H1 (cell line): ENCODE measurements around the gene ABCA5. TPM values are rescaled to one million over a fixed set of nuclear protein-coding genes. Genes with fewer than 3 reads are reported as not detected.

Experiments used
- CTCF ChIA-PET: fragments of 300-600 bp; sonication (Branson Sonifier 250); formaldehyde crosslinking; loops from one replicate; lab custom pipeline; 2021; ENCODE audit not compliant: partially characterized antibody; lab: Charles Lee
- POLR2A ChIA-PET: fragments of 300-600 bp; sonication (Branson Sonifier 250); formaldehyde crosslinking; loops from one replicate; lab custom pipeline; 2021; ENCODE audit warnings: inconsistent platforms; ENCODE audit not compliant: partially characterized antibody; lab: Charles Lee
- DNase-seq, 2 experiments: peaks; one replicate each; pipeline versions ENCODE4 v3.0.0 to v3.0.0-alpha.2; 2010 to 2022; ENCODE audit warnings: low spot score in 2 of 2, low read depth in 1 of 2, mixed read lengths in 1 of 2
- FAIRE-seq: peaks from 2 replicates; lab custom pipeline; 2011; peaks lifted over from hg19 to GRCh38; lab: Jason Lieb, UNC
- H2AFZ ChIP-seq: 2 replicates; pipeline ENCODE4 v1.8.1; 2012; ENCODE audit warnings: low read length, inconsistent platforms
- H2AK5ac ChIP-seq: 2 replicates; pipeline ENCODE4 v1.6.1; 2013; ENCODE audit warnings: low read depth, low read length
- H2BK120ac ChIP-seq: replicated peaks from 2 replicates; pipeline ENCODE3; 2013; ENCODE audit warnings: low read depth, low read length, inconsistent platforms
- H2BK12ac ChIP-seq: 2 replicates; pipeline ENCODE4 v1.6.1; 2013; ENCODE audit warnings: low read depth, low read length
- H2BK15ac ChIP-seq: 2 replicates; pipeline ENCODE4 v1.6.1; 2013; ENCODE audit warnings: low read length
- H2BK20ac ChIP-seq: 2 replicates; pipeline ENCODE4 v1.6.1; 2013; ENCODE audit warnings: low read length
- H2BK5ac ChIP-seq: 2 replicates; pipeline ENCODE4 v1.6.1; 2013; ENCODE audit warnings: low read depth, low read length
- H3K14ac ChIP-seq: 2 replicates; pipeline ENCODE4 v1.6.1; 2013; ENCODE audit warnings: inconsistent platforms; ENCODE audit not compliant: insufficient read length
- H3K18ac ChIP-seq: 2 replicates; pipeline ENCODE4 v1.6.1; 2013; ENCODE audit warnings: low read length; ENCODE audit errors: extremely low read depth
- H3K23ac ChIP-seq: 2 replicates; pipeline ENCODE4 v1.6.1; 2013; ENCODE audit warnings: inconsistent platforms; ENCODE audit not compliant: insufficient read length
- H3K23me2 ChIP-seq: 2 replicates; pipeline ENCODE4 v1.6.1; 2013; ENCODE audit warnings: low read depth, low read length
- H3K27ac ChIP-seq: 2 replicates; pipeline ENCODE4 v1.6.1; 2011; ENCODE audit warnings: low read depth, low read length, inconsistent platforms
- H3K27me3 ChIP-seq, 4 experiments: replicated peaks in 1 of 4; 1 replicate in 1 of 4; 2 replicates in 3 of 4; pipeline versions ENCODE4 v1.6.1 to v1.8.1; 2011 to 2013; ENCODE audit warnings: low read length in 3 of 4, mild to moderate bottlenecking in 3 of 4, inconsistent platforms in 2 of 4, mixed read lengths in 2 of 4, moderate library complexity in 1 of 4; ENCODE audit not compliant: control insufficient read depth in 3 of 4, insufficient read depth in 3 of 4; ENCODE audit errors: extremely low read depth in 1 of 4
- H3K36me3 ChIP-seq, 4 experiments: 2 replicates each; pipeline versions ENCODE4 v1.6.1 to v1.8.1; 2011 to 2013; ENCODE audit warnings: mild to moderate bottlenecking in 4 of 4, low read length in 3 of 4, moderate library complexity in 2 of 4, control low read depth in 1 of 4, inconsistent platforms in 1 of 4; ENCODE audit not compliant: insufficient read depth in 4 of 4, control insufficient read depth in 2 of 4
- H3K4ac ChIP-seq: replicated peaks from 2 replicates; pipeline ENCODE3; 2013; ENCODE audit warnings: low read length, low read depth, mixed read lengths, inconsistent platforms; ENCODE audit not compliant: insufficient read length
- H3K4me1 ChIP-seq, 4 experiments: replicated peaks in 1 of 4; 1 replicate in 1 of 4; 2 replicates in 3 of 4; pipeline versions ENCODE4 v1.6.1 to v1.8.1; 2011 to 2013; ENCODE audit warnings: low read length in 3 of 4, inconsistent platforms in 2 of 4, mixed read lengths in 1 of 4; ENCODE audit not compliant: insufficient read depth in 4 of 4, control insufficient read depth in 3 of 4
- H3K4me2 ChIP-seq, 2 experiments: 2 replicates each; pipeline versions ENCODE4 v1.6.1 to v1.8.1; 2011 to 2013; ENCODE audit warnings: low read depth in 2 of 2, low read length in 2 of 2, control low read depth in 1 of 2, inconsistent platforms in 1 of 2, mild to moderate bottlenecking in 1 of 2; ENCODE audit not compliant: insufficient read depth in 1 of 2
- H3K4me3 ChIP-seq, 4 experiments: fragments of 200-600, 300-600 bp in 1 of 4; sonication (generic), shearing (Covaris generic), sonication (Bioruptor Twin) in 1 of 4; 2 replicates each; pipeline versions ENCODE4 v1.5.1 to v1.8.1; 2011 to 2016; ENCODE audit warnings: low read length in 4 of 4, low read depth in 3 of 4, control low read depth in 2 of 4, inconsistent platforms in 2 of 4, mild to moderate bottlenecking in 2 of 4, mixed read lengths in 1 of 4, moderate library complexity in 1 of 4; ENCODE audit not compliant: insufficient read depth in 2 of 4; ENCODE audit errors: extremely low read depth in 1 of 4
- H3K56ac ChIP-seq: replicated peaks from 2 replicates; pipeline ENCODE3; 2013; ENCODE audit warnings: low read depth, mild to moderate bottlenecking, mixed read lengths, low read length, inconsistent platforms; ENCODE audit not compliant: insufficient read length
- H3K79me1 ChIP-seq: 2 replicates; pipeline ENCODE4 v1.6.1; 2013; ENCODE audit warnings: low read depth, low read length, control low read depth
- H3K79me2 ChIP-seq, 2 experiments: 2 replicates each; pipeline versions ENCODE4 v1.6.1 to v1.8.1; 2012 to 2013; ENCODE audit warnings: low read length in 2 of 2, mild to moderate bottlenecking in 2 of 2, inconsistent platforms in 1 of 2; ENCODE audit not compliant: insufficient read depth in 2 of 2, control insufficient read depth in 1 of 2
- H3K9ac ChIP-seq, 4 experiments: replicated peaks in 1 of 4; 1 replicate in 1 of 4; 2 replicates in 3 of 4; pipeline versions ENCODE4 v1.6.1 to v1.8.1; 2011 to 2013; ENCODE audit warnings: low read depth in 3 of 4, low read length in 3 of 4, control low read depth in 2 of 4, mild to moderate bottlenecking in 2 of 4, moderate library complexity in 2 of 4, inconsistent platforms in 1 of 4; ENCODE audit errors: extremely low read depth in 1 of 4
- H3K9me3 ChIP-seq, 2 experiments: 2 replicates each; pipeline versions ENCODE4 v1.6.1 to v1.8.1; 2012 to 2013; ENCODE audit warnings: mild to moderate bottlenecking in 2 of 2, moderate library complexity in 2 of 2, control low read depth in 1 of 2, inconsistent platforms in 1 of 2, low read depth in 1 of 2, low read length in 1 of 2, mixed read lengths in 1 of 2; ENCODE audit not compliant: insufficient read depth in 2 of 2
- H4K20me1 ChIP-seq, 2 experiments: replicated peaks in 1 of 2; 2 replicates each; pipeline versions ENCODE3 to v1.8.1; 2011 to 2013; ENCODE audit warnings: inconsistent platforms in 2 of 2, low read length in 2 of 2, mild to moderate bottlenecking in 1 of 2; ENCODE audit not compliant: insufficient read depth in 2 of 2, control insufficient read depth in 1 of 2
- H4K5ac ChIP-seq: 2 replicates; pipeline ENCODE4 v1.6.1; 2013; ENCODE audit warnings: low read length, low read depth, mixed read lengths, inconsistent platforms; ENCODE audit not compliant: insufficient read length
- H4K8ac ChIP-seq: 2 replicates; pipeline ENCODE4 v1.8.0; 2013; ENCODE audit warnings: mild to moderate bottlenecking, moderate library complexity, low read length, inconsistent platforms; ENCODE audit not compliant: insufficient read depth; ENCODE audit errors: extremely low read depth
- H4K91ac ChIP-seq: replicated peaks from 2 replicates; pipeline ENCODE3; 2013; ENCODE audit warnings: low read length, mixed read lengths, inconsistent platforms; ENCODE audit not compliant: insufficient read length
- BCL11A ChIP-seq, 2 experiments: IDR thresholded peaks; one replicate each; pipeline ENCODE4 v1.6.1; 2011; ENCODE audit warnings: low read depth in 2 of 2, low read length in 2 of 2, mild to moderate bottlenecking in 2 of 2
- EGR1 ChIP-seq: IDR thresholded peaks from 2 replicates; pipeline ENCODE4 v1.6.1; 2011; ENCODE audit warnings: low read depth, low read length, borderline replicate concordance
- EP300 ChIP-seq, 2 experiments: IDR thresholded peaks; 1 replicate in 1 of 2; 2 replicates in 1 of 2; pipeline ENCODE4 v1.6.1; 2011 to 2012; ENCODE audit warnings: low read depth in 2 of 2, low read length in 2 of 2, mild to moderate bottlenecking in 2 of 2, borderline replicate concordance in 1 of 2, inconsistent platforms in 1 of 2, moderate library complexity in 1 of 2
- HDAC2 ChIP-seq, 2 experiments: fragments of 300-600 bp in 1 of 2; sonication (generic) in 1 of 2; IDR thresholded peaks; 2 replicates each; pipeline ENCODE4 v1.6.1; 2011 to 2012; ENCODE audit warnings: low read depth in 2 of 2, low read length in 2 of 2, mild to moderate bottlenecking in 2 of 2, moderate library complexity in 2 of 2, borderline replicate concordance in 1 of 2, inconsistent platforms in 1 of 2
- HDAC6 ChIP-seq: IDR thresholded peaks from one replicate; pipeline ENCODE4 v1.7.1; 2012; ENCODE audit warnings: low read depth, mild to moderate bottlenecking, inconsistent platforms, low read length, moderate library complexity
- KDM4A ChIP-seq: IDR thresholded peaks from one replicate; pipeline ENCODE4 v1.7.1; 2012; ENCODE audit warnings: low read depth, mild to moderate bottlenecking, moderate library complexity, low read length, inconsistent platforms; ENCODE audit not compliant: severe bottlenecking
- WGBS, 2 experiments: shearing (Covaris generic) in 1 of 2; methylation state at CpG; one replicate each; pipeline versions ENCODE4 v1.1.6 to v1.1.7; 2013 to 2015; ENCODE audit warnings: low lambda C conversion rate in 2 of 2, mixed read lengths in 2 of 2, inconsistent platforms in 1 of 2, low coverage in 1 of 2, missing lambda C conversion rate in 1 of 2; ENCODE audit not compliant: insufficient replicate concordance in 2 of 2, insufficient coverage in 1 of 2, insufficient read length in 1 of 2; ENCODE audit errors: extremely low coverage in 1 of 2, missing lambda C conversion rate in 1 of 2; 5-methylcytosine and 5-hydroxymethylcytosine counted together
- polyA plus RNA-seq, 7 experiments: library from polyadenylated mRNA; depleted of rRNA in 3 of 7; stranded (reverse) in 5 of 7; unstranded in 2 of 7; fragments of >200 nt in 5 of 7; fragments of 200-250 nt in 2 of 7; gene quantifications; 1 replicate in 5 of 7; 2 replicates in 1 of 7; 4 replicates in 1 of 7; pipeline versions ENCODE4 v1.2.1 to v1.2.3, GENCODE V29; 2011 to 2013; ENCODE audit warnings: missing spikeins in 2 of 7, mixed read lengths in 2 of 7
- total RNA-seq: library from RNA; stranded (reverse); fragmentation: NEBNext Ultra II Directional; extraction: Animal tissue kit (Norgen Biotek cat#: 25700); gene quantifications from 2 replicates; pipeline ENCODE4 v1.2.1, GENCODE V29; 2021

Gene ABCA5
- total and polyA plus RNA-seq, 2 of the 8 experiments (the other 6 are each of a cell fraction or from before 2014, with no cell fraction given), result 1.3 to 4.1 TPM

- no peak for FAIRE-seq
- no peaks in the 10 kb centered on the region for H3K27me3 ChIP-seq
- H2AFZ ChIP-seq, result no peak overlapping the region
- no peak overlapping the region for H3K4me2 ChIP-seq
- H3K79me1 ChIP-seq, result no peaks in the 10 kb centered on the region
- no peak overlapping the region for H4K5ac ChIP-seq
- no peak overlapping the region for H2AK5ac ChIP-seq
- H2BK5ac ChIP-seq, result no peak overlapping the region
- CTCF ChIA-PET, result interaction anchor here (1.3 to 1.9 kb wide), 2 partner anchors 38 to 44 kb away, joined by 3 to 6 read pairs; no protein-coding TSS in a partner anchor
- H4K8ac ChIP-seq, result no peak overlapping the region
- no peaks in the 10 kb centered on the region; a peak in 1 of 7 replicates for H3K4me1 ChIP-seq
- no peak overlapping the region for H2BK20ac ChIP-seq
- H3K14ac ChIP-seq, result no peak overlapping the region
- H4K91ac ChIP-seq, result no peak overlapping the region
- no peak for TF ChIP-seq EGR1
- TF ChIP-seq HDAC2 (IDR thresholded peaks at IDR 0.05; ENCODE audit: borderline replicate concordance in 1 of 2, low read depth in 2 of 2, low read length in 2 of 2), result no peak
- no peak for TF ChIP-seq BCL11A (IDR thresholded peaks at IDR 0.05; ENCODE audit: low read depth in 2 of 2, low read length in 2 of 2)
- no peak for TF ChIP-seq KDM4A
- TF ChIP-seq HDAC6, result no peak
- no peak for TF ChIP-seq EP300 (IDR thresholded peaks at IDR 0.05; ENCODE audit: borderline replicate concordance in 1 of 2, low read depth in 2 of 2, low read length in 2 of 2)
- TF ChIP-seq, all 59 proteins: peak for 0
- no peak overlapping the region for H3K9ac ChIP-seq
- WGBS, 2 experiments, result 88% methylated on average over 4 of the region's 4 CpGs; no CpG with 5 or more reads in 1 of the 2 experiments
- POLR2A ChIA-PET, result no interaction called here
- no peak overlapping the region for H3K23ac ChIP-seq
- H3K27ac ChIP-seq, result no peak overlapping the region
- no peaks in the 10 kb centered on the region; the same call in 1 of the 2 replicates for H3K23me2 ChIP-seq
- H3K36me3 ChIP-seq, result no peaks in the 10 kb centered on the region
- no peak overlapping the region for H2BK15ac ChIP-seq
- no peak overlapping the region for H2BK120ac ChIP-seq
- no peak overlapping the region for H3K56ac ChIP-seq
- no peaks in the 10 kb centered on the region for H4K20me1 ChIP-seq
- H3K18ac ChIP-seq, result no peak overlapping the region
- H3K4ac ChIP-seq, result no peak overlapping the region
- H3K9me3 ChIP-seq, result no peaks in the 10 kb centered on the region
- H3K79me2 ChIP-seq, result no peaks in the 10 kb centered on the region
- H3K4me3 ChIP-seq, result no peak overlapping the region
- no peak for DNase-seq
- H2BK12ac ChIP-seq, result no peak overlapping the region
These were observed 24.0 kb upstream of the ABCA5 start for GRCh38 chr17:69350911-69351310.
